ENCODE data around the gene COX19.
"Not testable (repeated sequence)": the region's sequence is repeated elsewhere in the genome, so short reads cannot be mapped to it uniquely, and the experiment has no call there.

COX19 gene

DNA sequence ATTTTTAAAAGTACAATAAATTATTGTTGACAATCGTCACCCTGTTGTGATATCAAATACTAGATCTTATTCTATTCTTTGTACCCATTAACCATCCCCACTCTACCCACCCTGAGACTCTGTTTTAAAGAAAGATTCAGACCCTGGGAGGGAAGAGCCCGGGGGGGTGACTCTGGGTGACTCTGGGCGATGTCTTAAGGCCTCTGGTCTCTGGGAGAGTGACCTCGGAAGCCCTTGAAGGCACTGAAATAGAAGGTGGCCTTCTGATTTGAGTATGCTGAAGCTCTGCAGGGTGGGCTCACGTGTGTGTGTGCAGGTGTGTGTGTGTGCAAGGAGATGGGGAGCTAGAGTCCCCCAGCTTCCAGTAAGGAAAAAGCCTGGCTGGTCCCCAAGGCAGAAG lies 30.6 kb downstream of the COX19 start:
- no peak for DNase-seq (ENCODE audit: low spot score)

- DNase-seq (ENCODE audit: low spot score): not testable (repeated sequence)
These were observed 31.6 kb downstream of the COX19 start for GRCh38 chr7:943793-944192.

GRCh38 chr7:940599-941408 lies 34.5 kb downstream of the COX19 start:
- DNase-seq (ENCODE audit: low spot score): no peak

DNA sequence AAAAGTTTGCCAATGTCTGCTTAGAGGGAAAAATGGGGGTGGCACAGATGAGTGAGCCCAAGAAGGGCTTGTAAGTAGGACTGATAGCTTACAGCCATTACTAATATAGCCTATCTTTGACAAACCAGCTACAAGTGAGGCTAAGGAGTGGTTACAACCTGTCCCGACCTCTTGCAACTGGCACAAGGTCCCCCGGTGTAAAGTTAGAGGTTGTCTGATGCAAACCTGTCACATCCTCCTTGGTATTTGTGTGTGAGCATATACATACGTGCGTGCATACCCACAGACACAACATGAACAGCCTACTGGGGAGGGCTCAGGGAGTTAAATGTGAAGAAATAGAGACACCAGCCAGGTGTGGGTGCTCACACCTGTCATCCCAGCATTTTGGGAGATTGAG lies 35.5 kb downstream of the COX19 start:
- DNase-seq (ENCODE audit: low spot score): no peak

DNA sequence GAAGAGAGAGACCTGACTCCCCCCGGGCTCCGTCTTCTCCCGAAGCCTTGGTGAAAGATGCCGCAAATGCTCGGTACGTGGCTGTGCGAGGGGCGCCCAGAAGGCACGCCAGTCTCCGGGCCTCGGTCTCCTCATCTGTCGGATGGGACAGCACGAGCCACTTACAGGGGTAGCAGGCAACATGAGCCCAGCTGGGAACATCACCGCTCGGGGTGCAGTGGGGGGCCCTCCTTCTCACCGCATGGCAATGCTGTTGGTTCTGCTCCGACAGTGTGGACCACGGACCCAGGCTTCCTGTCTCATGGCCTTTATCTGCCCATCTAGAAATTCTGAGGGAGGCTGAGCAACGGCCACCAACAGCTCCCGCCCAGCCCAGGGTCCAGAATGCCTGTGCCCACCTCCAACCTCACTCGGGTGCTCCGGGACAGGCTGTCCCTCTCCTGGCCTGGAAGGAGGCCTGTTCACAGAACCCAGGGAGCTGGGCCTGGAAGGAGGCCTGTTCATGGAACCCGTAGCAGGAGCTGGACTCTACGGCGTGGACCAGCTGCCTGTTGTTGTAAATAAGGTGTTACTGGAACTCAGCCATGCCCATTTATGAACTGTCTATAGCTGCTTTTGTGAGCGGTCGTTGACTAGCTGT lies 36.7 kb downstream of the COX19 start:
- DNase-seq (ENCODE audit: low spot score): no peak

DNA sequence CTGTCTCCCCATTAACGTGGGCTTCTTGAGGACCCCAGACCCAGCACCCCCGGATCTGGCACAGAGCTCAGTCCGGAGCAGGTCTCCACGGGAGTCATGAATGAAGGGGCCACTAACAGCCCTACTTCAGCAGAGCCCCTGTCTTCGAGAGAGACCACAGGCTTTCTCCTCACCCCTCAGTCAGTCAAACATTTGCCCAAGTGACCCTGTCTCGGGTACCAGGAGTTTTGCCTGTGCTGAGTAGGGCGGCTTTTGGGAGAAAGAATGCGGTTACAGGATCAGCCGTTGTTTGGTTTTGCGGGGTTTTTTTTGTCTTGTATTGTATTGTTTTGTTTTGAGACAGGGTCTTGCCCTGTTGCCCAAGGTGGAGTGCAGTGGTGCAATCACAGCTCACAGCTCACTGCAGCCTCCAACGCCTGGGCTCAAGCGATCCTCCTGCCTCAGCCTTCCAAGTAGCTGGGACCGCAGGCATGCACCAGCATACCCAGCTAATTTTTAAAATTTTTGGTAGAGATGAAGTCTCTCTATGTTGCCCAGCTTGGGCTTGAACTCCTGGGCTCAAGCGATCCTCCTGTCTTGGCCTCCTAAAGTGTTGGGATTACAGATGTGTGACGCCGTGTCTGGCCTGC lies 37.4 kb downstream of the COX19 start:
- DNase-seq (ENCODE audit: low spot score): no peak

- no peak for DNase-seq (ENCODE audit: low spot score)
These were observed 38.8 kb downstream of the COX19 start for GRCh38 chr7:936386-937054.

- DNase-seq (ENCODE audit: low spot score): no peak
These were observed 39.4 kb downstream of the COX19 start for GRCh38 chr7:935874-936385.

DNA sequence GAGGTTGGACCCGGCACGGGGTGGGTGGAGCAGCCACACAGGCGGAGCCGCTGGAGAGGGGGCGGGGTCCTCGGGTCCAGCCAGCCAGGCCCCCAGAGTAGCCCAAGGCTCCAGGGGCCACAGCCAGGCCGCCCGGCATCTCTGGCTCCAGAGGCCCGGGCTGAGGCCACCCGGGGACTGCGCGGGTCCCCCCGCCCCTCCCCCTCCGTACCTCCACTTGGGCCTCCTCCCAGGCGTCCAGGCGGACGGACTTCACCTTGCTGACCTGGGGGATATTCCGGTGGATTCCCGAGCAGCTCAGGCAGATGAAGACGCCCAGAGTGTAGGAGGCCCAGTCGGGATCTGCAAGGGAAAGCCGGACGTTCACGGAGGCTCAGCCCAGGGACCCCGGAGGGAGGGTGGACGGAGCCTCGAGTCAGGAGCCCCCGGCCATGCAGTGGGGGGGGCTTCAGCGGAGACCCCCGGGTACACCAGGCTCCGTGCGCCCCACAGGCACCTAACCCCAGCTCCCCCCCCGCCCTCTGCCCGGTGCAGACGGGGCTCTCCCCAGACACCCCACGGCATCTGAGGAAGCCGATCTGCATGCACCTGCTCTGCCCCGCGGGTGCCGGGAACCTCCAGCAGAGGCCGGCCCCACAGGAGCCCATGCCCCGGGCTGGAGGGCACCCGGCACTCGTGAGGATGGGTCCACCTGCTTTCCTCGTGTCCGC lies 40.0 kb downstream of the COX19 start:
- DNase-seq (ENCODE audit: low spot score): no peak

DNA sequence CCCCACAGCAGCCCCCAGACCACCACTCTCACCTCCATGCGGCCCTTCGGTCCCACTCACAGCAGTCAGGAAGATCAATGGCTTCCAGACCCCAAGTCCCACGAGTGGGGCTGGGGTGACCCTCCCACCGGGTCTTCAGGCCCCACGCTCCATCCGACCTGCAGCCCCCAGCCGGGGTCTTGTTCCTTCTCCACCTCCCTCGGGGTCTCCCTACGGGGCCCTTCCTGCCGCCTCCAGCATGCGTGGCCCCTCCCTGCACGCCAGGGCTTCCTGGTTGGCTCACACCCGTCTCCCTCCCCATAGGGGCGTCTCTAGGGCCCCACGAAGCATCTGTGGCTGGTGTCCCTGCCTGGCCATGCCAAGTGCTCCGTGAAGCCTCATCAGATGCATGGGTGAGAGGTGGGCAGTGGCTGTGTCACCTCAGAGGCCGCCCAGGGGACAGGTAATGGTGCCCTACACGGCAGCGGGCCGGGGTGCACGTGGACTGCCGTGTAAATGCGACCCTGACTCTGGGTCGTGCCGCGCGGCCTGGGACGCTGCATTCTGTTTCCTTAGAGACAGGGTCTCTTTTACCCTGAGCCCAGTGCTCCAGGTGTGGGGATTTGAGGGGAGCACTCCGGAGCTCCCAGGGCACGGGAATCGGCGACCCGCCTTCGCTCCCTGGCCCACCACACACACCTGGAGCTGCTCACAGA lies 40.7 kb downstream of the COX19 start:
- DNase-seq (ENCODE audit: low spot score): no peak

DNA sequence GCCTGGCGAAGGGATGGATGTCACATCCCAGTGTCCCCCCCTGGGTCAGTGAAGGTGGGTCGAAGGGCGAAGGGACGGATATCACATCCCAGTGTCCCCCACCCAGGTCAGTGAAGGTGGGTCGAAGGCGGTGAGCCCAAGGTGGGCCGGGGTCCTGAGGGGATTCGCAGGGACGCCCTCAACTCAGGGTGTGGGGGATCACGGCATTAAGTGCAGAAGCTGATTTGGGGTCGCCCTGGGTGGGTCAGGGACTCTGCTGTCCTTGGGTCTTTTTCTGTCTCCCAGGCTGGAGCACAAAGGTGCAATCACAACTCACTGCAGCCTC lies 42.7 kb downstream of the COX19 start:
- DNase-seq (ENCODE audit: low spot score): no peak

DNA sequence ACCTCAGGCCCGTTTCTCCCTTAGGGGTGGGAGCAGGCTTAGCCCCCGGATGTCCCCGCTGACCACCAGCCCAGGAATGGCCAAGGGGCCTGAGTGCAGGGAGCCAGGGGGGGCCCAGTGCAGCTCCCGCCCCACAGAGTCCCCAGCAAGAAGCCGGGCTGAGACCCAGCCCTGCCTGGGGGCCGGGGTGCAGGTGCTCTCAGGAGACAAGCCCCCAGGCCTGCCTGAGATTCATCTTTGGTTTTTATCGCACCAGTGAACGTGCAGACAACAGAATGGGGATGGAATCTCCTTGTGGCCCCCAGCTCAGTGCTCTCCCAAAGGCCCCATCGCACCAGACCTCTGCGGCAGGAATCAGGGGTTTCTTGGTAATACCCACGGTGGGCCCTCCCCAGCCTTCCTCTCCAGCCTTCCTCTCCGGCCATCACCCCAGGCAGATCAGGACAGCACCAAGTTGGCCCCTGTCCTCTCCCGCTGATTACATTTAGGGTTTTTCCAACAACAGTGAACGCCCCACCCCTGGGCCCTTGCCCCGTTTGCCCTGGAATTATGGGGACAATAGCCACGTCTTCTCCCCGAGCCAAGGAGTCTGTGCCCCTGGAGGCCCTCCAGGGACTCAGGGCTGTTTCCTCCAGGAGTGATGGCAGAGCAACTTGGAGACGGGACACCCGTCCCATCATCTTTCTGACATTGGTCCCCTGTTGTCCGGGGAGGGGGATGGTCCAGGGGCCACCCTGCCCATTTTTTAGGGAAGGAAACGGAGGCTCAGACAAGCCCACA lies 43.3 kb downstream of the COX19 start:
- DNase-seq (ENCODE audit: low spot score): no peak

- no peak for DNase-seq (ENCODE audit: low spot score)
These were observed 44.2 kb downstream of the COX19 start for GRCh38 chr7:930975-931758.

GRCh38 chr7:929311-929711 lies 46.0 kb downstream of the COX19 start:
- DNase-seq (ENCODE audit: low spot score): no peak

DNA sequence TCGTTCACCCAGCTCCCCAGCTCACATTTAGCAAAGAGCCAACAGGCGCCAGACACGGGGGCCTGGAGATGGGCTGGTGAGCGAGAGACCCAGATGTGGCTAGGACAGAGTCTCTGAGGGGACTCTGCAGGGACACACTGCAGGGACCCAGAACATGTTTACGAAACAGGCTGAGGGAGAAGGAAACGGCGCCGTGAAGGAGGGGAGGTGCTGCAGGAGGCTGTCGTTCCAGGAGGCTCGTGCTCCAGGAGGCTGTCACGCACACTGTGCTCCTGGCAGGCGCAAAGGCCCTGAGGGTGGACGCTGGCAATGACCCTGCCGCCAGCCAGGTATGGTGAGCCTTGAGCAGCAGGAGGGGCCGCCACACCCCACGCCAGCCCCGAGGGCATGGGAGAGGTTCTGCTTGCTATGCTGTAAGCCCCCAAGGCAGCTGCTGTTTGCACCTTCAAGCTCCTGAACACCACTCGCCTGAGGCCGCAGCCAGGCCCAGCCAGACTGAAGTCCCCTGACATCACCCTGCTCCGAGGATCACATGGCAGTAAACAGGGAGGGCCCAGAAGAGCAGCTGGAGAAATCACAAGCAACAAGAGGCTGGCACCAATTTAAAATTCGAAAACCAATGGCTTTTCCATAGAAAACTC lies 48.2 kb downstream of the COX19 start:
- no peak for DNase-seq (ENCODE audit: low spot score)

- DNase-seq (ENCODE audit: low spot score): no peak
These were observed 49.0 kb downstream of the COX19 start for GRCh38 chr7:926061-927030.

DNA sequence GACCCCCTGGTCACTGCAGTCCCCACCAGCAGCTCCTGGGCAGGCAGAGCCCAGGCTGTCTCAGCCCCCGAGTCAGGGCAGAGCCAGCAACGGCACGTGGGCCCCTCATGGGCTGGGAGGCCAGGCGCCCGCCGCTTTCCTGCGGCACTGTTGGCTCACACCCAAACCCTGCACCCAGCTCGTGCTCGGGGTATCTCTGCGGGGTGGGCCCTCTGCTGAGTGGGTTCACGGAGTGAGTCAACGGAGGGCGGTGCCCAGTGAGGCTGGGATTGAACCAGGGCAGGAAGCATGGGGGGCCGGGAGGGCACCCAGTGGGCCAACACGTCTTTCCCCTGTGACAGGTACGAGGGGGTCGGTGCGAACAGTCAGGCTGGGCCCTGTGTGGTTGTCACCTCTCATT lies 49.7 kb downstream of the COX19 start:
- DNase-seq (ENCODE audit: low spot score): no peak

Measured in left forelimb (tissue), 1 donor.